Lung (tissue), 12 donors: Measurements from ENCODE around the gene MAST4. TPM values are rescaled to one million over a fixed set of nuclear protein-coding genes. Genes with fewer than 3 reads are reported as not detected.

ENCODE experiments used
- ATAC-seq: fragments of 200-7000 bp; cut with Tn5 transposase; one replicate; pipeline ENCODE4 v1.9.1; 2020; ENCODE audit warnings: moderate number of reproducible peaks; ENCODE audit not compliant: insufficient read depth, low FRiP score
- DNase-seq, 3 donors: peaks; one replicate each; pipeline ENCODE4 v3.0.0-alpha.2; 2013 to 2017
- H3K27ac ChIP-seq, 2 donors: one replicate each; pipeline ENCODE4 v1.5.1; 2013; ENCODE audit warnings: mild to moderate bottlenecking in 2 of 2, moderate library complexity in 2 of 2, control low read depth in 1 of 2, inconsistent platforms in 1 of 2, low read depth in 1 of 2, low read length in 1 of 2
- H3K27me3 ChIP-seq, 3 donors: one replicate each; pipeline ENCODE4 v1.5.1; 2013; ENCODE audit warnings: low read length in 2 of 3; ENCODE audit not compliant: control insufficient read depth in 3 of 3, insufficient read depth in 3 of 3
- H3K36me3 ChIP-seq, 4 donors: one replicate each; pipeline ENCODE4 v1.5.1; 2013; ENCODE audit warnings: low read length in 4 of 4, mild to moderate bottlenecking in 1 of 4, moderate library complexity in 1 of 4; ENCODE audit not compliant: control insufficient read depth in 4 of 4, insufficient read depth in 4 of 4
- H3K4me1 ChIP-seq, 5 donors: one replicate each; pipeline ENCODE4 v1.5.1; 2013; ENCODE audit warnings: low read length in 5 of 5, mild to moderate bottlenecking in 2 of 5, moderate library complexity in 1 of 5; ENCODE audit not compliant: control insufficient read depth in 5 of 5, insufficient read depth in 5 of 5
- H3K4me3 ChIP-seq: one replicate; pipeline ENCODE4 v1.5.1; 2013; ENCODE audit warnings: mild to moderate bottlenecking, control low read depth, moderate library complexity
- H3K9ac ChIP-seq, 2 donors: one replicate each; pipeline ENCODE4 v1.5.1; 2013; ENCODE audit warnings: low read length in 2 of 2, control low read depth in 1 of 2; ENCODE audit not compliant: insufficient read depth in 1 of 2
- H3K9me3 ChIP-seq, 4 donors: one replicate each; pipeline ENCODE4 v1.5.1; 2013; ENCODE audit warnings: low read length in 3 of 4, mild to moderate bottlenecking in 1 of 4, moderate library complexity in 1 of 4; ENCODE audit not compliant: control insufficient read depth in 4 of 4, insufficient read depth in 3 of 4
- CTCF ChIP-seq: IDR thresholded peaks from 2 replicates; pipeline ENCODE4 v1.5.1; 2012; ENCODE audit warnings: mild to moderate bottlenecking; ENCODE audit errors: control extremely low read depth, extremely low read depth
- WGBS, 2 donors: extraction: QIAGEN DNeasy Blood & Tissue Kit; methylation state at CpG; one replicate each; pipeline ENCODE4 v1.1.7; 2013; 5-methylcytosine and 5-hydroxymethylcytosine counted together
- polyA plus RNA-seq, 2 donors: library from polyadenylated mRNA; stranded (reverse); fragments of 200-250 nt; gene quantifications; one replicate each; pipeline ENCODE4 v1.2.1, GENCODE V29; 2013
- total RNA-seq, 2 donors: library from RNA; depleted of rRNA in 1 of 2; stranded (reverse); fragments of >200 nt in 1 of 2; gene quantifications; one replicate each; pipeline ENCODE4 v1.2.1, GENCODE V29; 2014 to 2021
- donor health status: control.
- donor health status: control.
- donor health status: Bipolar disorder and iron deficiency.
- donor health status: healthy.
- donor health status: DM: yes; HTN: yes; CAD: no.

Gene MAST4
- total and polyA plus RNA-seq, 4 donors = 13.9 to 153 (median 46.2) TPM

GRCh38 chr5:66859526-66859925 is 263.3 kb downstream of the MAST4 start:
- TF ChIP-seq CTCF = no peak

GRCh38 chr5:66860199-66860975 is 264.2 kb downstream of the MAST4 start:
- DNase-seq = peak; percentile 48 to 78 (median 72)
- peak overlapping the region in 1 of 2 donors; percentile 51 for H3K9ac ChIP-seq

More at GRCh38 chr5:66859526-66859925, 263.3 kb downstream of the MAST4 start:
- DNase-seq (no peak), ATAC-seq (no peak)
- Histone ChIP-seq H3K4me3 (no peak overlapping the region), H3K36me3 (no peaks in the 10 kb centered on the region), H3K9ac (no peak overlapping the region), H3K27ac (no peak overlapping the region), H3K9me3 (no peaks in the 10 kb centered on the region), H3K27me3 (no peaks in the 10 kb centered on the region), H3K4me1 (peaks cover 2 to 8% (median 4%) of the 10 kb centered on the region in 5 donors)
- WGBS, 2 donors = 76% methylated on average over 2 of the region's 2 CpGs

GRCh38 chr5:66861402-66861801 is 265.2 kb downstream of the MAST4 start:
- Histone ChIP-seq H3K4me3 (no peak overlapping the region), H3K27me3 (no peaks in the 10 kb centered on the region), H3K36me3 (no peaks in the 10 kb centered on the region), H3K27ac (no peak overlapping the region), H3K4me1 (peaks cover 2 to 6% (median 4%) of the 10 kb centered on the region in 5 donors), H3K9ac (no peak overlapping the region), H3K9me3 (no peaks in the 10 kb centered on the region)
- DNase-seq (peak in 1 of 3 donors; percentile 29), ATAC-seq (no peak)
- WGBS, 2 donors = 67 to 76% methylated on average over 1 of the region's 1 CpG
- TF ChIP-seq CTCF = no peak

More at GRCh38 chr5:66860199-66860975, 264.2 kb downstream of the MAST4 start:
- ATAC-seq = no peak
- H3K27me3 ChIP-seq = no peaks in the 10 kb centered on the region
- no peaks in the 10 kb centered on the region for H3K36me3 ChIP-seq
- peaks cover 2 to 8% (median 4%) of the 10 kb centered on the region in 5 donors for H3K4me1 ChIP-seq
- WGBS, 2 donors = 29 to 35% methylated on average over 7 of the region's 7 CpGs
- TF ChIP-seq CTCF = no peak
- no peaks in the 10 kb centered on the region for H3K9me3 ChIP-seq
- no peak overlapping the region for H3K27ac ChIP-seq
- no peak overlapping the region for H3K4me3 ChIP-seq
